H4 (cell line): ENCODE data around the gene YIPF3. TPM values are rescaled to one million over a fixed set of nuclear protein-coding genes. Genes with fewer than 3 reads are reported as not detected.
"Not testable (repeated sequence)": the region's sequence is repeated elsewhere in the genome, so short reads cannot be mapped to it uniquely, and the experiment has no call there.

ENCODE experiments used
- DNase-seq: peaks from one replicate; pipeline ENCODE4 v3.0.0-alpha.2; 2015; ENCODE audit warnings: low spot score
- total RNA-seq: library from RNA; depleted of rRNA; stranded (reverse); fragments of >200 nt; shearing (Covaris generic); gene quantifications from 2 replicates; pipeline ENCODE4 v1.2.3, GENCODE V29; 2014

Gene YIPF3
- total RNA-seq, 1 experiment from 2014 or later = 188 TPM

GRCh38 chr6:43493230-43493629 is 23.5 kb downstream of the YIPF3 start:
- no peak for DNase-seq

GRCh38 chr6:43492673-43493072 is 24.1 kb downstream of the YIPF3 start:
- DNase-seq = no peak

- no peak for DNase-seq
Observed at GRCh38 chr6:43491750-43492661, 24.7 kb downstream of the YIPF3 start.

DNA sequence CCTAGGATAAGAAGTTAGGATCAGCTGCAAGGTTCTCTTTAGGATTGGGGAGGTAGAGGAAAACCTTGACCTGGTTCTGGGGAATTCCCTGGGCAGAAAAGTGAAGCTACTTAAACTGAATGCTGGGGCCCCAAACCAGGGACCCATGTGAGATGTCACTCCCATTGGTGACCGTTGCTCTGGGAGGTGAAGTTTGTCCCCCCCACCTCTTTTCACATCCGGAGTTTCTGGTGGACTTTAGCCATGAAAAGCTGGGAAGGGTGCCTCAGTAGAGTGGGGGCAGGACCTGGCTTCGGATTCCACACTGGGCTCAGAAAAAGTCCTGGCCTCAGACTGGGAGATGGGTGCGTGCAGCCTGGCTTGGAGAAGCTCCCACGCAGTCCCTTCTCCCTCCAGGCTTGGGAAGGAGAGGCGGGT is 26.2 kb downstream of the YIPF3 start:
- no peak for DNase-seq

DNA sequence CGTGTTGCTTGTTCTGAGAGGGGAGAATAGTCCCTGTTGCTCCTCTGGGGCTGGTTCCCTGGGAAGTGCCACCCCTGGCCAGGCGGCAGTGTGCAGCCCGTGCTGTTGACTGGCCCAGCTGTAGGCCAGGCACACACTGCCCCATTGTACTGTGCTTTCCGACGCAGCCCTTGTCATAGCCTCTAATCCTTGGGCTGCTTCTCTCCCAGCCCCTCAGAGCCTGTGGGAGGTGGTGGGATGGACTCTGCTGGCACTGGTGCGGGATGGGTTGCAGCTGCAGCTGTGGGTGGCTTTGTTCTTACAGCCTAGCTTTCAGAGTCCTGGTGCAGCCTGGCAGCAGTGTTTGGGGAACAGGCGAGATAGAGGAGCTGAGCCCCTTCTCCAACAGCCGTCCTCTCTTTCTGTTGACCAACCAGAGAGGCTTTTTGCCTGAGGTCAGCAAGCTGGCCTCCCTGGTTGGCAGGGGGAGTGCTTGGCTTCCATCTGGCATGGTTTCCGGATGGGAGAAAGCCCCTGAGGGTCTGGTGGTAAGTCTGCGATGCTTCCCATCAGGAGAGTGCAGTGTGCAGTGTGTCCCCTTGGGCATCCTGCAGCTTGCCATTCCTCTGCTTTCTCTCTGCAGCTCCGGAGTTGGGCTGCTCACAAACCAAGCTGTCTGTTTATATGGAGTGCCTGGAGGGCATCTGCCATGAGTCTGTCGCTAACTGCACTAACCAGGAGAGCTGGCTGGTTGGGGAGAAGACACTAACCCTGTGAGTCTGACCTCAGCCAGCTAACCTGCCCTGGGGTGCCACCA is 27.3 kb downstream of the YIPF3 start:
- no peak for DNase-seq

GRCh38 chr6:43488667-43489276 is 28.0 kb downstream of the YIPF3 start:
- DNase-seq = no peak

- no peak for DNase-seq
Observed at GRCh38 chr6:43481591-43482236, 35.0 kb downstream of the YIPF3 start.

DNA sequence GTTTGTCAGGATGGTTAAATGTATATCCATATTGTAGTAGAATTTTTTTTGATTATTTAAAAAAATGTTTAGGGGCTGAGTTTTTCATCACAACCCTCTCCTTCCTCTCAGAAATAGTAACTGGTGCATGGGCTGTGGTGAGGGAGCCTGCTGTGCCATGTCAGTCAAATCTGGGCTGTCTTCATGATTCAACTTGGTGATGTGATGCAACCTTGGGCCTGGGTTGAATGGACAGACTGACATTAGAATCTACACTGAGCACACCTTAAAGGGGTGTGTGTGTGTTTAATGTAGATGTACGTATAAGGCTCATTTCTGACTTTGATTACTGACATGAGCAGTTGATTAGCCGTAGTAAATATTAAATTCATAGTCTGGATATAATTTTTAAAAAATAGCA is 35.7 kb downstream of the YIPF3 start:
- DNase-seq = no peak

- DNase-seq = no peak
Observed at GRCh38 chr6:43478008-43478372, 38.7 kb downstream of the YIPF3 start.

DNA sequence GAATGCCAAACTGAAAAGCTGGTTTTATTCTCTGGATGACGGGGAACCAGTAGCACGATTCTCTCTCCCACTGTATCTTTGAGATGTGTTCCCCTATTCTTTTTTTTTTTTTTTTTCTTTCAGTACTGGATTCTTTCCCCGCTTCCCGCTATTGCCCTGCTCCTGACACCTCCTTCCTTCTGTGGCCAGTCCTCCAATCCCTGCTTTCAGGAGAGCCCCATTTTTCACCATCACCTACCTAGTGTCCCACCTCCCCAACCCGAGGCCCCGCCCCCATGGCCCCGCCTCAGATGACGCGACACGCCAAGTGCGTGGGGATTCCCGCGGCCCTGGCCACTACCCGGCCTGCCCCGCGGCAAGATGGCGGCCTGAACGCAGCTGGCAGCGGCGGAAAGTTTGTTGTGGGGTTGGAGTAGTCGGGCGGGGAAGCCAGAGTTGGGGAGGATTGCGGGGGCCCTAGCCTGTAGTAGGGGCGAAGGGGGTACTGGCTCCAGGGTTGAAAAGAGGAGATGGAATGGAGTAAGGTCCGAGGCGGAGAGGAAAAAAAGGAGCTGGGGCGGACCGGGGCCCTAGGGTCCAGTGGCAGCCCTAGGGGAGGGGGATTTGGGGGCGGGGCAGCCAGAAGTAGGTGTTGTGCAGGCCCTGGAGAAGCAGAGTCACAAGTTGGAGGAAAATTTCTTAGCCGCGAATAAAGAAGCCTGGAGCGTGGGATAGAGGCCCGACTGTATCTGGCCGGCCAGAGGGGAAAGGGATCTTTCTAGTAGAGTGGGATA is 39.3 kb downstream of the YIPF3 start, which contains the start of gene TJAP1:
TSS of gene TJAP1 (plus strand) at position 336 of the 773 bp plus-strand sequence. CDS start 21,432 bp downstream, outside the sequence.
- peak; percentile 85 for DNase-seq

DNA sequence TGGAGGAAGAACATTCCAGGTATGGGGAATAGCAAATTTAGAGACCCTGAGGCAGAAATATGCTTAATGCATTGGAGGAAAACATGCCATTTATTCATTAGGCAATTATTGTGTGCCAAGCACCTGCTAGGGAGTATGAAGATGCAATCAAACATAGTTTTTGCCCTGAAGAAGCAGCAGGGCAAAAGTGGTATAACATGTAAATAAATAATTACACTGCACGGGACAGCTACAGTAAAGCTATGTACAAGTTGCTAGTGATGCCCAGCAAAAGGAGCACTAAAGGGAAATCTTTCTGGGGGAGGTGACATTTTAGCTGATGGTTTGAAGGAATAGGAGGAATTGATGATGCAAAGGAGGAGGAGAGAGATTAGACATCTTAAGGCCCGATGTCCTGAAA is 40.0 kb downstream of the YIPF3 start:
- no peak for DNase-seq

DNA sequence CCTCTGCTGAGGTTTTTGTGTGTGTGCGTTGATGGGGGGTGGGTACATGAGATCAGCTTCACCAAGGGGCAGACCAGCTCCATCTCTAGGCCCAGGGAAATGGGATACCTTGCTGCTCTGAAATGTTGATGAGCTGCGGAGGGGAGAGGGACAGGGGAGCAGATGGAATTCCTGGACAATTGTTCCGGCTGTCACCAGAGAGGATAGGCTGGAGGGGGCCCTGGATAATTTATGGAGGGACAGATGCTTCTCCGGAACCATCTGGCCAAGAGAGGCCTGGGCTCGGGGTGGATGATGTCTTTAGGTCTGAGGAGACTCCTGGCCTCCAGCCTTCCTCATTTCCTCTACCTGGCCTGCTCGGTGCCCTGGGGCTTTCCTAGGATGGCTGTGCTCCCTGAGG is 41.2 kb downstream of the YIPF3 start:
- no peak for DNase-seq

DNA sequence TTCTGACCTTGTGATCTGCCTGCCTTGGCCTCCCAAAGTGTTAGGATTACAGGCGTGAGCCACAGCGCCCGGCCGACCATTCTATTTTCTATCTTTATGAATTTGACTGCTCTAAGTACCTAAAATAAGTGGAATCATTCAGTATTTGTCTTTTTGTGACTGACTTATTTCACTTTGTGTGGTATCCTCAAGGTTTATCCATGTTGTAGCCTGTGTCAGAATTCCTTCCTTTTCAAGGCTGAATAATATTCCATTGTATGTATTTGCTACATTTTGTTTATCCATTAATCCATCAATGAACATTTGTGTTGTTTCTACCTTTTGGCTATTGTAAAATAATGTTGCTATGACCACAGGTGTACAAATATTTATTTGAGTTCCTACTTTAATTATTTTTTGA is 44.2 kb downstream of the YIPF3 start:
- no peak for DNase-seq

DNA sequence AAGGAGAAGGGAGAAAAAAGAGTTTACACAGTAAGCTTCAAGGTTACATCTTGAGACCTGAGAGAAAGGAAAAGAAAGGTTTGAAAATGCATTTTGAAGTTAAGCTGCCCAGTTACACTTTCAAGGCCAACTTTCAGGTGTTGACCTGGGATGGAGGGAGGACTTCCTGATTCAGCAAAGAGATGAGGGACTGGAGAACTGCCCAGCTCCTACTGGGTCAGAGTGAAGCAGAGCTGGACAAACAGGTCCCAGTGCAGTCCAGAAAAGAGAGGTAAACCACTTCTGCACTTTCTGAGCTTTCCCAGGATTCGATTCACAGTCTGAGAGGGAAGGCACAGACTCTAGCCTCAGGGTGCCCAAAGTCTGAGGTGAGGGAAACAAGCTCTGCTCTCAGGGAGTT is 45.3 kb downstream of the YIPF3 start:
- DNase-seq = no peak

GRCh38 chr6:43469947-43470346 is 46.8 kb downstream of the YIPF3 start:
- DNase-seq = no peak

DNA sequence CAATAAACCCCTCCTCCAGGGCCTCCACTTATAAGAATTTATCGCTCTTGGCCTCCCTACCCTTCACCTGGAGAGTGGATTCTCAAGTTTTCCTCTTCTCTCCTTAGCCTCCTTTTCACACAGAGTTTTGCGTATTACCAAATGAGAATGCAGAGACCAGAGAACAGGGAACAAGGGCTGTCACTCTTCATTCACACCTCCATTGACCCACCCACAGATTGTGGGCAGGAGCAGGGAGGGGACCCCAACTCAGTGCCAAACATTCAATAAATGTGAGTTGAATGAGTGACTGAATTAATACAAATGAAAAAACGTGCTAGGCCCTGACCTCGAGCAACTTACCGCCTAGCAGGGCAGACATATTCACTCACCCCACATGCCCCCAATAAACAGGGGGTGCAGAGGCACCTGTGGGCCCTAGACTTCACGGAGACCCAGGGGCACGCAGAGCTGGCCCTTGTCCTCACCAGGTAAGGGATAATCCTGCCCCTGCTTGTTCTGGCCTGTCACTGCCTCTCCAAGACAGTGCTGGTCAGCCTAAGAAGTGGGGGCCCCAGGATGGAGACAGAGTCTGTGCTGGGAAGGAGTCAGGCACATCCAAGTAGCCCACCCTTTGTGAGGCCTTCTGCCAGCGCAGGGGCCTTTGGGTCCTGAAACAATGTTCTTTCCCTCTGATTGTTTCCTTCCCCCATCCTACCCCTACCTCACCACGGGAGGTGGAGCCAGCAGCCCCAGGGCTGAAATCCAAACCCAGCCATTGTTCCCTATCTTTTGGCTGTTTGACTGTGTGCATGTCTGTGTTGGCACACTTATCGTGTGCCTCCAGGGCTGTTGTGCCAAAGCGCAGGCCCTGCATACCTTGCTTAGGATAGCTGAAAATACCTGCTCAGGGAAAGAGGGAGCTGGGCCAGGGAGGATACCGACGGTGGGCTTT is 47.7 kb downstream of the YIPF3 start:
- no peak for DNase-seq

GRCh38 chr6:43468240-43468639 is 48.5 kb downstream of the YIPF3 start:
- no peak for DNase-seq

DNA sequence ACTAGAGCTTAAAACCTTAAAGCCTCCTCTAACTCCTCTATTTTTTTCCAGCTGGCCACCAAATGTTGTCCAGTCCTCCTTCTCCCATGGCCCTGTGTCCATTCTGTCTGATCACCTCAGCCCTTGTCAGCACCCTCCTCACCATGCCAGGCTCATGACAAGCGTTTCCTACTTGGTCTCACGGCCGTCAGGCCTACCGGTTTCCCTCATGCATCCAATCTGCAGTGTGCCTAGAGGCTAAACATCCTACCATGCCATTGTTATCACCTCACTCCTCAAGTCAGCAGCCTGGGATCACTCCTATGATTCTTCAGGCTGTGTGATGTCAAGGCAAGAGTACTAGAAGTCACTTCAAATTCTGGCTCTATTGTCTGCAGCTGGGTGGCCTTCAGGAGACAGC is 49.0 kb downstream of the YIPF3 start:
- DNase-seq = no peak

DNA sequence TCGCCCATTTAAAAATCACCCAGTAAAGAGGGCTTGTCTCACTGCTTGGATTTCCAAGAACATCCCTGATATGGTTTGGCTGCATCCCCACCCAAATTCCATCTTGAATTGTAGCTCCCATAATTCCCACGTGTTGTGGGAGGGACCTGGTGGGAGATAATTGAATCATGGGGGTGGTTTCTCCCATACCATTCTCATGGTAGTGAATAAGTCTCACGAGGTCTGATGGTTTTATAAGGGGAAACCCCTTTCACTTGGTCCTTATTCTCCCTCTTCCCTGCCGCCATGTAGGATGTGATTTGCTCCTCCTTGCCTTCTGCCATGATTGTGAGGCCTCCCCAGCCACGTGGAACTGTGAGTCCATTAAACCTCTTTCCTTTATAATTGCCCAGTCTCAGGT is 49.5 kb downstream of the YIPF3 start:
- DNase-seq = not testable (repeated sequence)

- DNase-seq = no peak
Observed at GRCh38 chr6:43465948-43466347, 50.8 kb downstream of the YIPF3 start.
